IMR-90 (cell line): ENCODE measurements around the gene DNM3. TPM values are rescaled to one million over a fixed set of nuclear protein-coding genes. Genes with fewer than 3 reads are reported as not detected.

Experiments
- ATAC-seq: fragments of 200-7000 bp; cut with Tn5 transposase; 2 replicates; pipeline ENCODE4 v1.9.1; 2020; ENCODE audit warnings: low read depth, mild to moderate bottlenecking, moderate library complexity
- BruUV-seq: library from RNA; stranded (reverse); fragments of 400-500 nt; replicated peaks from 2 replicates; lab custom pipeline; 2021; lab: Mats Ljungman, UMichigan
- CTCF ChIA-PET: fragments of 300-600 bp; formaldehyde crosslinking; extraction: SDS; loops from one replicate; lab custom pipeline; 2021; ENCODE audit warnings: antibody characterized with exemption; lab: Yijun Ruan, JAX
- POLR2A ChIA-PET: fragments of 300-600 bp; sonication (Branson Sonifier 250); formaldehyde crosslinking; loops from one replicate; lab custom pipeline; 2022; ENCODE audit warnings: antibody characterized with exemption; ENCODE audit not compliant: unreplicated experiment; lab: Charles Lee
- DNase-seq: peaks from one replicate; pipeline ENCODE4 v3.0.0; 2013
- H2AFZ ChIP-seq: replicated peaks from 2 replicates; pipeline ENCODE3; 2013; ENCODE audit warnings: low read length, mild to moderate bottlenecking; ENCODE audit not compliant: poor library complexity
- H2AK5ac ChIP-seq: 2 replicates; pipeline ENCODE4 v1.6.1; 2013; ENCODE audit warnings: low read depth, low read length, inconsistent platforms
- H2AK9ac ChIP-seq: replicated peaks from 2 replicates; pipeline ENCODE3; 2013; ENCODE audit warnings: mild to moderate bottlenecking, low read depth, low read length, moderate library complexity; ENCODE audit not compliant: poor library complexity
- H2BK120ac ChIP-seq: 2 replicates; pipeline ENCODE4 v1.6.1; 2013; ENCODE audit warnings: low read depth, low read length, inconsistent platforms
- H2BK15ac ChIP-seq: 3 replicates; pipeline ENCODE4 v1.6.1; 2013; ENCODE audit warnings: low read depth, low read length, inconsistent platforms
- H2BK20ac ChIP-seq: 2 replicates; pipeline ENCODE4 v1.6.1; 2013; ENCODE audit warnings: low read depth, mild to moderate bottlenecking, inconsistent platforms, low read length, moderate library complexity
- H2BK5ac ChIP-seq: 2 replicates; pipeline ENCODE4 v1.6.1; 2013; ENCODE audit warnings: mild to moderate bottlenecking, low read depth, low read length, inconsistent platforms; ENCODE audit not compliant: poor library complexity, severe bottlenecking
- H3K14ac ChIP-seq: replicated peaks from 2 replicates; pipeline ENCODE4 v1.6.1; 2013; ENCODE audit warnings: low read depth, low read length, inconsistent platforms
- H3K18ac ChIP-seq: 2 replicates; pipeline ENCODE4 v1.6.1; 2013; ENCODE audit warnings: low read depth, low read length, control low read depth
- H3K23ac ChIP-seq: 2 replicates; pipeline ENCODE4 v1.6.1; 2013; ENCODE audit warnings: low read depth, low read length, inconsistent platforms
- H3K27ac ChIP-seq: 2 replicates; pipeline ENCODE4 v1.5.1; 2013; ENCODE audit warnings: mild to moderate bottlenecking, control low read depth, low read length; ENCODE audit not compliant: insufficient read depth
- H3K27me3 ChIP-seq: 2 replicates; pipeline ENCODE4 v1.6.1; 2013; ENCODE audit warnings: low read length; ENCODE audit not compliant: control insufficient read depth, insufficient read depth
- H3K36me3 ChIP-seq: 2 replicates; pipeline ENCODE4 v1.6.1; 2013; ENCODE audit warnings: low read length, mixed read lengths; ENCODE audit not compliant: control insufficient read depth, insufficient read depth
- H3K4ac ChIP-seq: 2 replicates; pipeline ENCODE4 v1.6.1; 2013; ENCODE audit warnings: low read depth, low read length, inconsistent platforms
- H3K4me1 ChIP-seq: 2 replicates; pipeline ENCODE4 v1.6.1; 2013; ENCODE audit warnings: low read length, mixed read lengths; ENCODE audit not compliant: control insufficient read depth, insufficient read depth
- H3K4me2 ChIP-seq: 2 replicates; pipeline ENCODE4 v1.6.1; 2013; ENCODE audit warnings: low read depth, mild to moderate bottlenecking, control low read depth, low read length, moderate library complexity
- H3K4me3 ChIP-seq: 2 replicates; pipeline ENCODE4 v1.5.1; 2013; ENCODE audit warnings: low read depth, mild to moderate bottlenecking, control low read depth, low read length, moderate library complexity; ENCODE audit not compliant: insufficient read depth
- H3K56ac ChIP-seq: 2 replicates; pipeline ENCODE4 v1.6.1; 2013; ENCODE audit warnings: low read length, inconsistent platforms; ENCODE audit not compliant: insufficient read depth; ENCODE audit errors: extremely low read depth
- H3K79me1 ChIP-seq, 2 experiments: 2 replicates each; pipeline ENCODE4 v1.6.1; 2013; ENCODE audit warnings: low read length in 2 of 2, inconsistent platforms in 1 of 2, low read depth in 1 of 2
- H3K9ac ChIP-seq: 2 replicates; pipeline ENCODE4 v1.6.1; 2013; ENCODE audit warnings: low read depth, low read length, control low read depth
- H3K9me1 ChIP-seq: 2 replicates; pipeline ENCODE4 v1.6.1; 2013; ENCODE audit warnings: low read length, inconsistent platforms; ENCODE audit not compliant: insufficient read depth
- H3K9me3 ChIP-seq: 2 replicates; pipeline ENCODE4 v1.6.1; 2013; ENCODE audit warnings: low read length; ENCODE audit not compliant: control insufficient read depth, insufficient read depth
- H4K20me1 ChIP-seq: 2 replicates; pipeline ENCODE4 v1.6.1; 2013; ENCODE audit warnings: low read length, inconsistent platforms; ENCODE audit not compliant: insufficient read depth
- H4K5ac ChIP-seq: 2 replicates; pipeline ENCODE4 v1.6.1; 2013; ENCODE audit warnings: mild to moderate bottlenecking, low read depth, low read length, control low read depth
- H4K8ac ChIP-seq, 2 experiments: 2 replicates each; pipeline ENCODE4 v1.6.1; 2013; ENCODE audit warnings: low read depth in 2 of 2, low read length in 2 of 2, control low read depth in 1 of 2, inconsistent platforms in 1 of 2
- H4K91ac ChIP-seq: 2 replicates; pipeline ENCODE4 v1.6.1; 2013; ENCODE audit warnings: low read depth, low read length, inconsistent platforms; ENCODE audit not compliant: insufficient read depth
- BHLHE40 ChIP-seq: fragments of 150-350 bp; IDR thresholded peaks from 2 replicates; pipeline ENCODE4 v1.6.1; 2016; ENCODE audit warnings: mild to moderate bottlenecking, low read depth, low read length
- WGBS, 2 experiments: methylation state at CpG; one replicate each; pipeline versions ENCODE4 v1.1.5 to v1.1.7; 2013; ENCODE audit warnings: missing lambda C conversion rate in 2 of 2; ENCODE audit not compliant: insufficient read length in 1 of 2; ENCODE audit errors: extremely low coverage in 2 of 2; 5-methylcytosine and 5-hydroxymethylcytosine counted together
- dilution Hi-C: fragments of 300-500 bp; cut with HindIII; formaldehyde crosslinking; loops from one replicate; pipeline ENCODE4 v1.14.3; 2018; ENCODE audit warnings: low sequenced_read_pairs; ENCODE audit not compliant: unreplicated experiment
- in situ Hi-C: fragments of 300-500 bp; cut with MboI; formaldehyde crosslinking; loops from 3 replicates; pipeline ENCODE4 v1.14.3; 2019; ENCODE audit warnings: low sequenced_read_pairs, inconsistent platforms, mixed read lengths
- intact Hi-C: fragments of 100-400 bp; cut with micrococcal nuclease; formaldehyde crosslinking; loops from 2 replicates; pipeline ENCODE4 v1.10.0; 2022
- polyA plus RNA-seq, 3 experiments: library from polyadenylated mRNA; depleted of rRNA; stranded (reverse); fragments of >200 nt; gene quantifications; 2 replicates each; pipeline ENCODE4 v1.2.3, GENCODE V29; 2012; ENCODE audit warnings: low replicate concordance in 1 of 3
- total RNA-seq: library from RNA; depleted of rRNA; stranded (reverse); fragments of >200 nt; gene quantifications from 2 replicates; pipeline ENCODE4 v1.2.3, GENCODE V29; 2012

DNM3 gene
- total and polyA plus RNA-seq, 2 of the 4 experiments (the other 2 are of a cell fraction): 0.36 TPM

- CTCF ChIA-PET: interaction anchor here (0.8 kb wide), 1 partner anchor 22 kb away, joined by 3 read pairs; no protein-coding TSS in a partner anchor
- H3K4me3 ChIP-seq: no peak overlapping the region
Measured at GRCh38 chr1:172430128-172430454, 588.8 kb downstream of the DNM3 start.

More at GRCh38 chr1:172430128-172430454, 588.8 kb downstream of the DNM3 start:
- POLR2A ChIA-PET: no interaction called here
- Histone ChIP-seq H3K9ac (no peak overlapping the region), H3K23ac (no peak overlapping the region), H3K56ac (no peak overlapping the region), H3K4ac (no peak overlapping the region), H2BK20ac (no peak overlapping the region), H2BK5ac (no peak overlapping the region), H3K27me3 (no peaks in the 10 kb centered on the region), H4K91ac (no peak overlapping the region), H2AK5ac (no peak overlapping the region), H3K27ac (no peak overlapping the region), H3K4me2 (no peak overlapping the region), H2BK15ac (no peak overlapping the region), H3K79me1 (peaks cover 0 to 14% of the 10 kb centered on the region in 2 experiments; a peak in 3 of 4 replicates), H2AK9ac (no peak overlapping the region), H3K14ac (no peak overlapping the region), H3K36me3 (no peaks in the 10 kb centered on the region), H4K5ac (no peak overlapping the region), H4K20me1 (peaks cover 4% of the 10 kb centered on the region; the same call in 1 of the 2 replicates), H3K4me1 (no peaks in the 10 kb centered on the region), H3K9me1 (no peaks in the 10 kb centered on the region), H3K9me3 (no peaks in the 10 kb centered on the region), H2BK120ac (no peak overlapping the region), H3K18ac (no peak overlapping the region), H2AFZ (no peak overlapping the region), H4K8ac (no peak overlapping the region)
- ATAC-seq (no peak), DNase-seq (no peak)
- no CpG with 5 or more reads among the region's 1 CpG for WGBS, 2 experiments
- no TSS peak for BruUV-seq
- in situ Hi-C loops (no loop called here), intact Hi-C loops (no loop called here), dilution Hi-C loops (no loop called here)
- no peak for TF ChIP-seq BHLHE40
